H1 (cell line): Measurements from ENCODE around the gene CCL22. TPM values are rescaled to one million over a fixed set of nuclear protein-coding genes. Genes with fewer than 3 reads are reported as not detected.

ENCODE experiments used
- CTCF ChIA-PET: fragments of 300-600 bp; sonication (Branson Sonifier 250); formaldehyde crosslinking; loops from one replicate; lab custom pipeline; 2021; ENCODE audit not compliant: partially characterized antibody; lab: Charles Lee
- POLR2A ChIA-PET: fragments of 300-600 bp; sonication (Branson Sonifier 250); formaldehyde crosslinking; loops from one replicate; lab custom pipeline; 2021; ENCODE audit warnings: inconsistent platforms; ENCODE audit not compliant: partially characterized antibody; lab: Charles Lee
- DNase-seq, 2 experiments: peaks; one replicate each; pipeline versions ENCODE4 v3.0.0 to v3.0.0-alpha.2; 2010 to 2022; ENCODE audit warnings: low spot score in 2 of 2, low read depth in 1 of 2, mixed read lengths in 1 of 2
- FAIRE-seq: peaks from 2 replicates; lab custom pipeline; 2011; peaks lifted over from hg19 to GRCh38; lab: Jason Lieb, UNC
- H2AFZ ChIP-seq: 2 replicates; pipeline ENCODE4 v1.8.1; 2012; ENCODE audit warnings: low read length, inconsistent platforms
- H2AK5ac ChIP-seq: 2 replicates; pipeline ENCODE4 v1.6.1; 2013; ENCODE audit warnings: low read depth, low read length
- H2BK120ac ChIP-seq: replicated peaks from 2 replicates; pipeline ENCODE3; 2013; ENCODE audit warnings: low read depth, low read length, inconsistent platforms
- H2BK12ac ChIP-seq: 2 replicates; pipeline ENCODE4 v1.6.1; 2013; ENCODE audit warnings: low read depth, low read length
- H2BK15ac ChIP-seq: 2 replicates; pipeline ENCODE4 v1.6.1; 2013; ENCODE audit warnings: low read length
- H2BK20ac ChIP-seq: 2 replicates; pipeline ENCODE4 v1.6.1; 2013; ENCODE audit warnings: low read length
- H2BK5ac ChIP-seq: 2 replicates; pipeline ENCODE4 v1.6.1; 2013; ENCODE audit warnings: low read depth, low read length
- H3K14ac ChIP-seq: 2 replicates; pipeline ENCODE4 v1.6.1; 2013; ENCODE audit warnings: inconsistent platforms; ENCODE audit not compliant: insufficient read length
- H3K18ac ChIP-seq: 2 replicates; pipeline ENCODE4 v1.6.1; 2013; ENCODE audit warnings: low read length; ENCODE audit errors: extremely low read depth
- H3K23ac ChIP-seq: 2 replicates; pipeline ENCODE4 v1.6.1; 2013; ENCODE audit warnings: inconsistent platforms; ENCODE audit not compliant: insufficient read length
- H3K23me2 ChIP-seq: 2 replicates; pipeline ENCODE4 v1.6.1; 2013; ENCODE audit warnings: low read depth, low read length
- H3K27ac ChIP-seq: 2 replicates; pipeline ENCODE4 v1.6.1; 2011; ENCODE audit warnings: low read depth, low read length, inconsistent platforms
- H3K27me3 ChIP-seq, 4 experiments: replicated peaks in 1 of 4; 1 replicate in 1 of 4; 2 replicates in 3 of 4; pipeline versions ENCODE4 v1.6.1 to v1.8.1; 2011 to 2013; ENCODE audit warnings: low read length in 3 of 4, mild to moderate bottlenecking in 3 of 4, inconsistent platforms in 2 of 4, mixed read lengths in 2 of 4, moderate library complexity in 1 of 4; ENCODE audit not compliant: control insufficient read depth in 3 of 4, insufficient read depth in 3 of 4; ENCODE audit errors: extremely low read depth in 1 of 4
- H3K36me3 ChIP-seq, 4 experiments: 2 replicates each; pipeline versions ENCODE4 v1.6.1 to v1.8.1; 2011 to 2013; ENCODE audit warnings: mild to moderate bottlenecking in 4 of 4, low read length in 3 of 4, moderate library complexity in 2 of 4, control low read depth in 1 of 4, inconsistent platforms in 1 of 4; ENCODE audit not compliant: insufficient read depth in 4 of 4, control insufficient read depth in 2 of 4
- H3K4ac ChIP-seq: replicated peaks from 2 replicates; pipeline ENCODE3; 2013; ENCODE audit warnings: low read length, low read depth, mixed read lengths, inconsistent platforms; ENCODE audit not compliant: insufficient read length
- H3K4me1 ChIP-seq, 4 experiments: replicated peaks in 1 of 4; 1 replicate in 1 of 4; 2 replicates in 3 of 4; pipeline versions ENCODE4 v1.6.1 to v1.8.1; 2011 to 2013; ENCODE audit warnings: low read length in 3 of 4, inconsistent platforms in 2 of 4, mixed read lengths in 1 of 4; ENCODE audit not compliant: insufficient read depth in 4 of 4, control insufficient read depth in 3 of 4
- H3K4me2 ChIP-seq, 2 experiments: 2 replicates each; pipeline versions ENCODE4 v1.6.1 to v1.8.1; 2011 to 2013; ENCODE audit warnings: low read depth in 2 of 2, low read length in 2 of 2, control low read depth in 1 of 2, inconsistent platforms in 1 of 2, mild to moderate bottlenecking in 1 of 2; ENCODE audit not compliant: insufficient read depth in 1 of 2
- H3K4me3 ChIP-seq, 4 experiments: fragments of 200-600, 300-600 bp in 1 of 4; sonication (generic), shearing (Covaris generic), sonication (Bioruptor Twin) in 1 of 4; 2 replicates each; pipeline versions ENCODE4 v1.5.1 to v1.8.1; 2011 to 2016; ENCODE audit warnings: low read length in 4 of 4, low read depth in 3 of 4, control low read depth in 2 of 4, inconsistent platforms in 2 of 4, mild to moderate bottlenecking in 2 of 4, mixed read lengths in 1 of 4, moderate library complexity in 1 of 4; ENCODE audit not compliant: insufficient read depth in 2 of 4; ENCODE audit errors: extremely low read depth in 1 of 4
- H3K56ac ChIP-seq: replicated peaks from 2 replicates; pipeline ENCODE3; 2013; ENCODE audit warnings: low read depth, mild to moderate bottlenecking, mixed read lengths, low read length, inconsistent platforms; ENCODE audit not compliant: insufficient read length
- H3K79me1 ChIP-seq: 2 replicates; pipeline ENCODE4 v1.6.1; 2013; ENCODE audit warnings: low read depth, low read length, control low read depth
- H3K79me2 ChIP-seq, 2 experiments: 2 replicates each; pipeline versions ENCODE4 v1.6.1 to v1.8.1; 2012 to 2013; ENCODE audit warnings: low read length in 2 of 2, mild to moderate bottlenecking in 2 of 2, inconsistent platforms in 1 of 2; ENCODE audit not compliant: insufficient read depth in 2 of 2, control insufficient read depth in 1 of 2
- H3K9ac ChIP-seq, 4 experiments: replicated peaks in 1 of 4; 1 replicate in 1 of 4; 2 replicates in 3 of 4; pipeline versions ENCODE4 v1.6.1 to v1.8.1; 2011 to 2013; ENCODE audit warnings: low read depth in 3 of 4, low read length in 3 of 4, control low read depth in 2 of 4, mild to moderate bottlenecking in 2 of 4, moderate library complexity in 2 of 4, inconsistent platforms in 1 of 4; ENCODE audit errors: extremely low read depth in 1 of 4
- H3K9me3 ChIP-seq, 2 experiments: 2 replicates each; pipeline versions ENCODE4 v1.6.1 to v1.8.1; 2012 to 2013; ENCODE audit warnings: mild to moderate bottlenecking in 2 of 2, moderate library complexity in 2 of 2, control low read depth in 1 of 2, inconsistent platforms in 1 of 2, low read depth in 1 of 2, low read length in 1 of 2, mixed read lengths in 1 of 2; ENCODE audit not compliant: insufficient read depth in 2 of 2
- H4K20me1 ChIP-seq, 2 experiments: replicated peaks in 1 of 2; 2 replicates each; pipeline versions ENCODE3 to v1.8.1; 2011 to 2013; ENCODE audit warnings: inconsistent platforms in 2 of 2, low read length in 2 of 2, mild to moderate bottlenecking in 1 of 2; ENCODE audit not compliant: insufficient read depth in 2 of 2, control insufficient read depth in 1 of 2
- H4K5ac ChIP-seq: 2 replicates; pipeline ENCODE4 v1.6.1; 2013; ENCODE audit warnings: low read length, low read depth, mixed read lengths, inconsistent platforms; ENCODE audit not compliant: insufficient read length
- H4K8ac ChIP-seq: 2 replicates; pipeline ENCODE4 v1.8.0; 2013; ENCODE audit warnings: mild to moderate bottlenecking, moderate library complexity, low read length, inconsistent platforms; ENCODE audit not compliant: insufficient read depth; ENCODE audit errors: extremely low read depth
- H4K91ac ChIP-seq: replicated peaks from 2 replicates; pipeline ENCODE3; 2013; ENCODE audit warnings: low read length, mixed read lengths, inconsistent platforms; ENCODE audit not compliant: insufficient read length
- CBX5 ChIP-seq: fragments of 300-800, 300-1000 bp; sonication (generic); IDR thresholded peaks from 2 replicates; pipeline ENCODE4 v1.7.1; 2016; ENCODE audit warnings: antibody characterized with exemption, low read length, low read depth
- CEBPB ChIP-seq: IDR thresholded peaks from 2 replicates; pipeline ENCODE4 v1.6.1; 2012; ENCODE audit warnings: low read depth, low read length
- CTBP2 ChIP-seq: IDR thresholded peaks from 2 replicates; pipeline ENCODE4 v1.7.0; 2011; ENCODE audit warnings: borderline replicate concordance, mild to moderate bottlenecking, moderate library complexity, mixed read lengths, low read length; ENCODE audit not compliant: insufficient read depth, insufficient read length
- GABPA ChIP-seq: IDR thresholded peaks from 2 replicates; pipeline ENCODE4 v1.6.1; 2011; ENCODE audit warnings: mild to moderate bottlenecking, low read length, moderate library complexity, borderline replicate concordance; ENCODE audit not compliant: insufficient read depth
- JUND ChIP-seq: IDR thresholded peaks from 2 replicates; pipeline ENCODE4 v1.6.1; 2011; ENCODE audit warnings: mild to moderate bottlenecking, improper control_type of control experiment, low read length
- KDM1A ChIP-seq: fragments of 200-600, 300-600 bp; sonication (generic); IDR thresholded peaks from 2 replicates; pipeline ENCODE4 v1.7.1; 2016; ENCODE audit warnings: mild to moderate bottlenecking, low read length, borderline replicate concordance
- KDM5A ChIP-seq: fragments of 200-600 bp; IDR thresholded peaks from 2 replicates; pipeline ENCODE4 v1.7.1; 2012; ENCODE audit warnings: mild to moderate bottlenecking, low read length, inconsistent platforms, mixed read lengths
- MAFK ChIP-seq: IDR thresholded peaks from 2 replicates; pipeline ENCODE4 v1.6.1; 2012; ENCODE audit warnings: low read depth, mild to moderate bottlenecking, improper control_type of control experiment, low read length
- POLR2A ChIP-seq, 2 experiments: IDR thresholded peaks; 1 replicate in 1 of 2; 2 replicates in 1 of 2; pipeline ENCODE4 v1.6.1; 2011; ENCODE audit warnings: low read depth in 2 of 2, low read length in 2 of 2, mild to moderate bottlenecking in 2 of 2; ENCODE audit errors: control extremely low read depth in 1 of 2
- RAD21 ChIP-seq, 2 experiments: IDR thresholded peaks in 1 of 2; conservative IDR thresholded peaks in 1 of 2; 2 replicates each; pipeline ENCODE4 v1.6.1; 2011; ENCODE audit warnings: low read depth in 2 of 2, low read length in 2 of 2, improper control_type of control experiment in 1 of 2, inconsistent platforms in 1 of 2, mild to moderate bottlenecking in 1 of 2, moderate library complexity in 1 of 2
- SAP30 ChIP-seq: fragments of 300-600 bp; sonication (generic); IDR thresholded peaks from 2 replicates; pipeline ENCODE4 v1.7.1; 2012; ENCODE audit warnings: low read length, moderate library complexity, mild to moderate bottlenecking, inconsistent platforms; ENCODE audit not compliant: insufficient read depth, insufficient replicate concordance
- TAF1 ChIP-seq: IDR thresholded peaks from 2 replicates; pipeline ENCODE4 v1.6.1; 2011; ENCODE audit warnings: mild to moderate bottlenecking, low read depth, low read length
- TAF7 ChIP-seq: optimal IDR thresholded peaks from 2 replicates; pipeline ENCODE3; 2011; ENCODE audit warnings: low read depth, mild to moderate bottlenecking, inconsistent platforms, low read length, moderate library complexity, borderline replicate concordance
- TEAD4 ChIP-seq: IDR thresholded peaks from 2 replicates; pipeline ENCODE4 v1.6.1; 2012; ENCODE audit warnings: low read depth, low read length, inconsistent platforms, mixed read lengths
- YY1 ChIP-seq: IDR thresholded peaks from 2 replicates; pipeline ENCODE4 v1.6.1; 2011; ENCODE audit warnings: low read depth, mild to moderate bottlenecking, low read length
- WGBS, 2 experiments: shearing (Covaris generic) in 1 of 2; methylation state at CpG; one replicate each; pipeline versions ENCODE4 v1.1.6 to v1.1.7; 2013 to 2015; ENCODE audit warnings: low lambda C conversion rate in 2 of 2, mixed read lengths in 2 of 2, inconsistent platforms in 1 of 2, low coverage in 1 of 2, missing lambda C conversion rate in 1 of 2; ENCODE audit not compliant: insufficient replicate concordance in 2 of 2, insufficient coverage in 1 of 2, insufficient read length in 1 of 2; ENCODE audit errors: extremely low coverage in 1 of 2, missing lambda C conversion rate in 1 of 2; 5-methylcytosine and 5-hydroxymethylcytosine counted together
- polyA plus RNA-seq, 7 experiments: library from polyadenylated mRNA; depleted of rRNA in 3 of 7; stranded (reverse) in 5 of 7; unstranded in 2 of 7; fragments of >200 nt in 5 of 7; fragments of 200-250 nt in 2 of 7; gene quantifications; 1 replicate in 5 of 7; 2 replicates in 1 of 7; 4 replicates in 1 of 7; pipeline versions ENCODE4 v1.2.1 to v1.2.3, GENCODE V29; 2011 to 2013; ENCODE audit warnings: missing spikeins in 2 of 7, mixed read lengths in 2 of 7
- total RNA-seq: library from RNA; stranded (reverse); fragmentation: NEBNext Ultra II Directional; extraction: Animal tissue kit (Norgen Biotek cat#: 25700); gene quantifications from 2 replicates; pipeline ENCODE4 v1.2.1, GENCODE V29; 2021

CCL22 gene
- total and polyA plus RNA-seq, 2 of the 8 experiments (the other 6 are each of a cell fraction or from before 2014, with no cell fraction given): not detected

DNA sequence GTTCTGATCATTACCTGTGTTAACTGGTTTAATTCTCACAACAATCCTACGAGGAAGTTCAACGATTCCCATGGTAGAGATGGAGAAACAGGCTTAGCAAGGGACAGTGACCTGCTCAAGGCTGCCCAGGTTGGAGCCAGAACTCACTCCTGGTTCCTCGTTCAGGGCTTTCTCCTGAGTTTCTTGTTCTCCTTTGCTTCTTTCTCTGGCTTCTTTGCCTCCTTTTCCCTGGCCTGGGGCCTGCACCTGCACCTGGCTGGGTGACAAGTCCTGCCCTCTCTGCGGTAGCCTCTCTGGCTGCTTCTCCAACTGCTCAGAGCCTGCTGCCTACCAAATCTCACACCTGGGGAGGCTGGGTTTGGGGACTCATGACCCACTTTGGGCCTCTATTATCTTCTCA, 2.8 kb downstream of the CCL22 start:
- H3K9me3 ChIP-seq: no peaks in the 10 kb centered on the region
- no peak overlapping the region for H3K4me3 ChIP-seq
- no peak for FAIRE-seq
- TF ChIP-seq CTBP2 (no peak), GABPA (no peak), KDM5A (no peak), YY1 (no peak), TAF1 (no peak), POLR2A (IDR thresholded peaks at IDR 0.05; ENCODE audit: control extremely low read depth in 1 of 2, low read depth in 2 of 2, low read length in 2 of 2) (no peak), KDM1A (no peak), TAF7 (no peak), RAD21 (IDR thresholded peaks at IDR 0.05 in 1 of 2, conservative IDR thresholded peaks at IDR 0.05 in 1 of 2; ENCODE audit: low read depth in 2 of 2, low read length in 2 of 2) (no peak), JUND (no peak), CEBPB (no peak), SAP30 (no peak), TEAD4 (no peak), MAFK (no peak), CBX5 (no peak)

More for the DNA sequence above, 2.8 kb downstream of the CCL22 start:
- no peaks in the 10 kb centered on the region for H3K36me3 ChIP-seq
- H2AK5ac ChIP-seq: no peak overlapping the region
- no peak overlapping the region for H3K14ac ChIP-seq
- no peaks in the 10 kb centered on the region for H3K79me2 ChIP-seq
- no peak overlapping the region for H3K9ac ChIP-seq
- no peaks in the 10 kb centered on the region for H4K20me1 ChIP-seq
- CTCF ChIA-PET: interaction anchor here (0.6 to 3.2 kb wide), 2 partner anchors 22 to 55 kb away, joined by 3 to 14 read pairs; no protein-coding TSS in a partner anchor
- no peak overlapping the region for H3K56ac ChIP-seq
- no peak overlapping the region for H3K4me2 ChIP-seq
- no peaks in the 10 kb centered on the region for H3K23me2 ChIP-seq
- H4K91ac ChIP-seq: no peak overlapping the region
- H2BK120ac ChIP-seq: no peak overlapping the region
- no peak overlapping the region for H4K8ac ChIP-seq
- no peak overlapping the region for H4K5ac ChIP-seq
- no peaks in the 10 kb centered on the region for H3K79me1 ChIP-seq
- 0 out of 2 replicates have a peak overlapping the region, but pooled peaks have one; percentile 13 for H2AFZ ChIP-seq
- H2BK5ac ChIP-seq: no peak overlapping the region
- DNase-seq: no peak
- H2BK12ac ChIP-seq: no peak overlapping the region
- H2BK15ac ChIP-seq: no peak overlapping the region
- H3K4ac ChIP-seq: no peak overlapping the region
- H3K18ac ChIP-seq: no peak overlapping the region
- POLR2A ChIA-PET: no interaction called here
- H2BK20ac ChIP-seq: no peak overlapping the region
- H3K23ac ChIP-seq: no peak overlapping the region
- no peak overlapping the region for H3K27ac ChIP-seq
- peaks cover 0 to 2% (median 0%) of the 10 kb centered on the region in 4 experiments; a peak in 1 of 7 replicates for H3K27me3 ChIP-seq
- 81% methylated on average over 4 of the region's 4 CpGs; no CpG with 5 or more reads in 1 of the 2 experiments for WGBS, 2 experiments
- peaks cover 0 to 2% (median 0%) of the 10 kb centered on the region in 4 experiments; a peak in 2 of 7 replicates for H3K4me1 ChIP-seq
